NCI-H2107 (cell line): ENCODE measurements around the gene ATG16L1.
"Not testable (repeated sequence)": the region's sequence is repeated elsewhere in the genome, so short reads cannot be mapped to it uniquely, and the experiment has no call there.

Source experiments
- DNase-seq: peaks from one replicate; lab custom pipeline; 2025; lab: John Stamatoyannopoulos, UW

ATG16L1 gene

GRCh38 chr2:233332125-233332524, 80.7 kb downstream of the ATG16L1 start:
- DNase-seq: no peak

GRCh38 chr2:233334915-233335314, 83.4 kb downstream of the ATG16L1 start:
- DNase-seq: no peak

GRCh38 chr2:233336091-233336490, 84.6 kb downstream of the ATG16L1 start:
- not testable (repeated sequence) for DNase-seq

- no peak for DNase-seq
Observed at GRCh38 chr2:233336541-233336940, 85.1 kb downstream of the ATG16L1 start.

GRCh38 chr2:233338046-233338445, 86.6 kb downstream of the ATG16L1 start:
- DNase-seq: no peak

GRCh38 chr2:233338812-233339368, 87.4 kb downstream of the ATG16L1 start:
- DNase-seq: no peak

GRCh38 chr2:233339427-233339826, 88.0 kb downstream of the ATG16L1 start:
- DNase-seq: no peak

GRCh38 chr2:233341296-233341695, 89.8 kb downstream of the ATG16L1 start:
- no peak for DNase-seq

GRCh38 chr2:233342301-233342700, 90.8 kb downstream of the ATG16L1 start:
- no peak for DNase-seq

GRCh38 chr2:233343171-233343705, 91.8 kb downstream of the ATG16L1 start:
- DNase-seq: no peak
